ENCODE data around the gene PHF21A.

DNA sequence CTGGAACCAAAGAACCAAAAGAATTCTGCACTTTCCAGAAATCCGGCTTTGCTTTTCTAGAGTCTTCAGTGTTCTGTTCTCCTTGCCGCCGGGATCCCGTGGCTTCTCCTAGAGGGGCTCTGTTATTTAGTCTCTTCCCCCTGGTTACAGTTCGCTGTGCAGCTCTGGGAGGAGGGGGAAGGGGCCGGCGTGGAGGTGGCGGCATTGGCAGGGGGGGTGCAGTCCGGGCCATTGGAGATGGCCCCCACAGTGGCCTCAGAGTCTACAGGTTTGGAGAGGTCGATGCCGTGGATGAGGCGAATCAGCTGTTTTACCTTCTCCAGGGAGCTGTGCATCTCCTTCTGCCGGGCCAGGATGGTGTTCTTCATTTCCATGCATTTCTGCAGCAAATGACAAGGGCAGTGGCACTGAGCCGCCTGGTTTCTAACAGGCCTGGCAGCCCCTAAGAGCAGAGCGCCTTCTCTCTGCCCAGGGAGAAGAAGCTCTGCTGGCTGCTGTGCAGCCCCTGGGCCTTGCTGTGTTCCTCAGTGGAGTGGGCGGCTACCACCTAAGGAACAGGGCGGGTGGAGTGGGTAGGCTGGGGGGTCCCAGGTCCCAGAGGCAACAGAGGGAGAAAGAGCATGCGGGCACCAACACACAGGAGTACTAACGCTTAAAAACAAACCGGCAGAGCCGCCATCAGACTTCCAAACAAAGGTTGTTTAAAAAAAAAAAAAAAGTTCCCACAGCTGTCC is 187.2 kb downstream of the PHF21A start:
- TF ChIP-seq, protein P1, sequence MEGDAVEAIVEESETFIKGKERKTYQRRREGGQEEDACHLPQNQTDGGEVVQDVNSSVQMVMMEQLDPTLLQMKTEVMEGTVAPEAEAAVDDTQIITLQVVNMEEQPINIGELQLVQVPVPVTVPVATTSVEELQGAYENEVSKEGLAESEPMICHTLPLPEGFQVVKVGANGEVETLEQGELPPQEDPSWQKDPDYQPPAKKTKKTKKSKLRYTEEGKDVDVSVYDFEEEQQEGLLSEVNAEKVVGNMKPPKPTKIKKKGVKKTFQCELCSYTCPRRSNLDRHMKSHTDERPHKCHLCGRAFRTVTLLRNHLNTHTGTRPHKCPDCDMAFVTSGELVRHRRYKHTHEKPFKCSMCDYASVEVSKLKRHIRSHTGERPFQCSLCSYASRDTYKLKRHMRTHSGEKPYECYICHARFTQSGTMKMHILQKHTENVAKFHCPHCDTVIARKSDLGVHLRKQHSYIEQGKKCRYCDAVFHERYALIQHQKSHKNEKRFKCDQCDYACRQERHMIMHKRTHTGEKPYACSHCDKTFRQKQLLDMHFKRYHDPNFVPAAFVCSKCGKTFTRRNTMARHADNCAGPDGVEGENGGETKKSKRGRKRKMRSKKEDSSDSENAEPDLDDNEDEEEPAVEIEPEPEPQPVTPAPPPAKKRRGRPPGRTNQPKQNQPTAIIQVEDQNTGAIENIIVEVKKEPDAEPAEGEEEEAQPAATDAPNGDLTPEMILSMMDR (IDR thresholded peaks at IDR 0.05; ENCODE audit: low read depth, low read length), result no peak
- TF ChIP-seq EZH2phosphoT487 (IDR thresholded peaks at IDR 0.05; ENCODE audit: low read depth), result no peak

Data from OCI-LY3 (cell line).